DOHH2 (cell line): ENCODE results near the gene PSMD11.

ENCODE experiments used
- CTCF ChIP-seq: fragments of 200-600 bp; sonication (generic); IDR thresholded peaks from one replicate; pipeline ENCODE4 v1.5.1; 2014; ENCODE audit warnings: antibody characterized with exemption, mild to moderate bottlenecking, low read depth, low read length; ENCODE audit not compliant: poor library complexity, severe bottlenecking
- EZH2phosphoT487 ChIP-seq: fragments of 200-600 bp; sonication (generic); IDR thresholded peaks from 2 replicates; pipeline ENCODE4 v1.6.1; 2017; ENCODE audit warnings: borderline replicate concordance, mild to moderate bottlenecking, antibody characterized with exemption, low read length, moderate library complexity, mixed read lengths

GRCh38 chr17:32502710-32503109 is 58.4 kb downstream of the PSMD11 start:
- TF ChIP-seq CTCF (no peak), EZH2phosphoT487 (no peak)
